ENCODE results near the gene EPS8L2.

GRCh38 chr11:760236-760635, 54.2 kb downstream of the EPS8L2 start:
- TF ChIP-seq POLR2A (IDR thresholded peaks at IDR 0.05) (no peak), CTCF (IDR thresholded peaks at IDR 0.05) (no peak)
